Right ventricle myocardium inferior (tissue), 1 donor: ENCODE measurements around the gene CRACDL. TPM values are rescaled to one million over a fixed set of nuclear protein-coding genes. Genes with fewer than 3 reads are reported as not detected.

Experiments
- ATAC-seq: fragments of 200-7000 bp; cut with Tn5 transposase; one replicate; pipeline ENCODE4 v1.9.1; 2020; ENCODE audit warnings: mild to moderate bottlenecking, moderate library complexity
- DNase-seq: peaks from one replicate; pipeline ENCODE4 v3.0.0; 2021; ENCODE audit errors: missing footprints
- intact Hi-C: fragments of 100-400 bp; cut with DNase I; formaldehyde crosslinking; loops from one replicate; pipeline ENCODE4 v1.11.0; 2022
- total RNA-seq: library from RNA; stranded (reverse); fragmentation: NEBNext Ultra II Directional; extraction: Animal tissue kit (Norgen Biotek cat#: 25700); gene quantifications from one replicate; pipeline ENCODE4 v1.2.1, GENCODE V29; 2021
- donor health status: DM: no; HTN: yes; CAD: no; lungs with severe emphysema.

CRACDL gene
- total RNA-seq, 1 donor from 2014 or later = 3.9 TPM

DNA sequence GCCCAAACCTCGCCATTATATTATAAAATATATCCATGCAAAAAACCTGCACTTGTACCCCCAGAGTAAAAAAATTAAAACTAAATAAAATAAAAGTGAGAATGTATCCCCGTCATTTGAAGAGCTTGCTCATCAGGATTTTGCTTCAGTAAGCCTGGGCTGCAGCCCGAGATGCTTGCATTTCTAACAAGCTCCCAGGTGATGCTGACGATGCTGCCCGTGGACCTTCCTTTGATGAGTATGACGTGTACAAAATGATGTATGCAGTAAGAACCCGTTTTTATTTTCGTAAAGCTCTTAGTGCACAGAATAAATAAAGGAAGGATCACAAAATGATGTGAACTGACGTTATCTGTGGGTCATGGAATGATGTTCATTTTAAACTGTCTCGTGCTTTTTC lies 63.5 kb downstream of the CRACDL start:
- intact Hi-C loops = no loop called here
- ATAC-seq = no peak
- no peak for DNase-seq

DNA sequence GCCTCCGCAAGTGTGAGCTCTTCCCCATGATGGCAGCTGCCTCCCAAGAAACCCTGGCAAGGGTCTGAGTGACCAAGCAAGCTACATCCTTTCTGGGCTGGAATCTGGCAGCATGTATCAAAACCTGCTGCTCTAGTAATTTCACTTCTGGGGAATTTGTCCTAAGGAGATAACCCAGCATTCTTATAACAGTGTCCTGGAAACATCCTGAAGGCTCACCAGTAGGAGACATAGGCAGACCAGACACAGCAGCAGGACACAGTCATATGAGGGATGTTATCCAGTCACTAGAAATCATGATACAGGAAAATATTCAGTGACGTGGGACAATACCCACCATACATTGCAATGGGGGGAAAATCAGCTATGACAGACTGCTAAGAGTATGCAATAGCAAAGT lies 64.5 kb downstream of the CRACDL start:
- intact Hi-C loops = no loop called here
- no peak for DNase-seq
- no peak for ATAC-seq

DNA sequence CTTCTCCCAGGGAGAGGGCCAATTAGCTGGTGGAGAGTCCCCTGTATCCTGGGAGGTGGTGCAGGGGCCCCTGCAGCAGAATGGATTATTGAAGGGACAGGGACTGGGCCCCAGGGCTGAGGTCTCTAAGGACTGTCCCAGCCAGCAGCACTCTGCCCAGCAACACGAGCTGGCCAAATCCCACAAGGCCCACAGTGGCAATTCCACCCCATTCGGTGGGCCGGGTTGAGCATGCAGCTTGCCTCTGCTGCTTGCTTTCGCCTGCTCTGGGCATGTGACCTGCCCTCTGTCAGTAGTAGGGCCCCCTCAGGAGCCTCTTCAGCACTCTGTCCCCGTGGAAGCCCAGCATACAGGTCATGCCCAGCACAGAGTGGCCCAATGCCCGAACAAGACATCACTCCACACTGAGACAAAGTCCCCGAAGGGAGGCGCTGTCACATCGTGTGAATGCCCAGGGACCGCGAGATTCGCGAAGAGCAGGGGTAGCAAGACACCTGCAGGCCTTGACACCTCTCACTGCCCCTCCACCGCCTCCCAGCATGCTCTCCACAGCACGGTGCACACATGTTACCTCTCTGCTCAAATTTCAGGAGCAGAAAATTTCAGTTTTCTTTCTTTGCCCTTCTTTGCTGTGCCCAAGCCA lies 65.4 kb downstream of the CRACDL start:
- DNase-seq (no peak), ATAC-seq (no peak)
- intact Hi-C loops = no loop called here

- no peak for DNase-seq
- intact Hi-C loops = no loop called here
- ATAC-seq = peak; percentile 16
Measured at GRCh38 chr2:98869870-98870269, 66.2 kb downstream of the CRACDL start.

DNA sequence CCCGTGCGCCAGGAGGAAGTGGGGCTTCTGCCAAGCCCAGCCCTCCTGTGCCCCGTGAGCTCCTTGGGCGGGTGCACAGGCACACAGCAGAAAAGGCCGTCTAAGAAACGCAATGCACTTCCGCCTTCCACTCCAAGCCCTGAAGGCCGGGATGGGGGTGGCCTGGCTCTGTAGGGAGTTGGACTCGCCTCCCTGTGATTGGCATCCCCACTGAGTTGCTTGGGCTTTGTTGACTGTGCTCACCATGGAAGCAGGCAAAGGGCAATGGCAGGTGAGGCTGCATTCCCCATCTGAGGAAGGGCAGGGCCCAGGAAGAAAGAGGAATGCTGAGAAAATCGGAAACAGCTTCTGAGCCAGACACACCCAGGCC lies 66.8 kb downstream of the CRACDL start:
- ATAC-seq (no peak), DNase-seq (no peak)
- intact Hi-C loops = no loop called here

GRCh38 chr2:98868548-98869271 lies 67.3 kb downstream of the CRACDL start:
- ATAC-seq = no peak
- intact Hi-C loops = no loop called here

DNA sequence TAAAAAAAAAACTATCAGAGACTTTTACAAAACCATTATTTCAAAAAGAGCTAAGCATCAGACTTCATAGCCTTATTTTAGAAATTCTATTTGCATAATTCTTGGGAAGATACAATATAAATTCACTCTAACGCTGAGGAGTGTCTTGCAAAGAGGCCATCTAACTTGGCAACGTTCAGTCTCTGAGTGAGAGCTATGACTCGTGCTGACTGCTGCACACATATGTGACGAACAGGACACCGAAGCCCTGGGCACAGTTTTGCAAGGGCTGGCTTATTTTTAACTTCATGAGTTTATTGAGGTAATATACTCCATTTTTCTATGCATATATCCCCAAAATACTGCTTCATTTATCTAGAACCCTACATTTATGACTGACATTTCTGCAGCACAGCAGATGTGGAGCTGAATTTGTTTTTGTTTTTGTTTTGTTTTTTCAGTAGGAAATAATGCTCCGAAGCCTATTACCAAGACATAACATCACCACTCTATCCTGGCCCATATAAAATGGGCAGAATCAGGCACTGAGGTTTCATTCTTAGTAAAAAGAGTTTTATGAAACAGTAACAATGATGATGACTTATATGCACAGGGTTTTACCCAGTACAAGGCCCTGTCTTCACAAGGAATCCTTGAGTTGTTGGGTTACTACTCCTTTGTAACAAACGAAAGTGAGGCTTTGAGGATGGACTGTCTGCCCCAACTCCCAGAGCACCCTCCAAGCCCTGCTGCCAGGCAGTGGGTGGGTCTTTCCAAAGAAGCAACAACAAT lies 68.3 kb downstream of the CRACDL start:
- intact Hi-C loops = no loop called here
- ATAC-seq = no peak
- no peak for DNase-seq

More at GRCh38 chr2:98868548-98869271, 67.3 kb downstream of the CRACDL start:
- DNase-seq = no peak

GRCh38 chr2:98866033-98866432 lies 70.0 kb downstream of the CRACDL start:
- DNase-seq (no peak), ATAC-seq (no peak)
- intact Hi-C loops = no loop called here

DNA sequence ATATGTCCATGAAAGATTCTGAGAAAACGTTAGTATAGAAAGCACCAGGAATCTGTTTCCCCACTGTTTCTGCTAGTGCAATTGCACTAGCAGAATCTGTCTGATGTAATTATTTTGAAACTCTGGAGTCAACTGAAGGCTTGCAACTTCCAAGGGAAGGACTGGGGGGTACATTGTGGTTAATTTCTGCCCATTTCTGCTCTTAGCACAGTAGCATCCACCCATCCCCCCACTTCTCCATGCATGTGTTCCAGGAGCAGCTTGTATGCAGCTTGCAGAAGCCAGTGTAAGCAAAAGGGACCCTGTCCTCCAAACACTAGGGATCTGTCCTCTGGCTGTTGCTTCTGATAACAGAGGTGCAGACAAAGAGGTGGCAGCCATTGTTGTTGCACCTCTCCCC lies 74.4 kb downstream of the CRACDL start:
- ATAC-seq (no peak), DNase-seq (no peak)
- intact Hi-C loops = no loop called here

- DNase-seq = no peak
- intact Hi-C loops = no loop called here
- ATAC-seq = no peak
Measured at GRCh38 chr2:98859323-98859722, 76.7 kb downstream of the CRACDL start.

GRCh38 chr2:98857001-98857400 lies 79.0 kb downstream of the CRACDL start:
- no peak for ATAC-seq
- no peak for DNase-seq
- intact Hi-C loops = no loop called here

- ATAC-seq (no peak), DNase-seq (no peak)
- intact Hi-C loops = no loop called here
Measured at GRCh38 chr2:98854682-98855081, 81.3 kb downstream of the CRACDL start.

GRCh38 chr2:98852932-98853331 lies 83.1 kb downstream of the CRACDL start:
- DNase-seq = no peak

GRCh38 chr2:98850074-98850473 lies 86.0 kb downstream of the CRACDL start:
- no peak for ATAC-seq

More at GRCh38 chr2:98852932-98853331, 83.1 kb downstream of the CRACDL start:
- no peak for ATAC-seq
- intact Hi-C loops = no loop called here

DNA sequence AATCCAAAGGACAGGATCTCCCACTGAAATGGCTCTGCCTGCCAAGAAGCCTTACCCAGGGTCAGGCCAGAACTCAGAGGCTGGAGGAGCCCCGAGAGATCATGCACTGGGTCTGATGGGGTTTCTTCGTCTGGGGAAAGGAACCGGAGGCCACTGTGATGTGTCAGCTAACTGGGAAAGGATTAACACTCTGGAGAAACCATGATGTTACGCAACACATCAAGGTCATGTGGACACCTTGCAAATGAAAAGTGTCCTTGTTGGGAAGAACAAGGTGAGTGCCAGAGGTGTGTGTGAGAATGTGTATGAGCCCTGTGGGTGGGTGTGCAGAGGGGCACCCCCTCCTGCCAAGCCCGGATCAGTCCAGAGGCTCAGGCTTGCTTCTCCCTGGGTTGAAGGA lies 86.9 kb downstream of the CRACDL start:
- no peak for ATAC-seq
- intact Hi-C loops = no loop called here
- DNase-seq = no peak

More at GRCh38 chr2:98850074-98850473, 86.0 kb downstream of the CRACDL start:
- no peak for DNase-seq
- intact Hi-C loops = no loop called here

GRCh38 chr2:98847853-98848252 lies 88.2 kb downstream of the CRACDL start:
- intact Hi-C loops = no loop called here
- no peak for DNase-seq
- ATAC-seq = no peak

DNA sequence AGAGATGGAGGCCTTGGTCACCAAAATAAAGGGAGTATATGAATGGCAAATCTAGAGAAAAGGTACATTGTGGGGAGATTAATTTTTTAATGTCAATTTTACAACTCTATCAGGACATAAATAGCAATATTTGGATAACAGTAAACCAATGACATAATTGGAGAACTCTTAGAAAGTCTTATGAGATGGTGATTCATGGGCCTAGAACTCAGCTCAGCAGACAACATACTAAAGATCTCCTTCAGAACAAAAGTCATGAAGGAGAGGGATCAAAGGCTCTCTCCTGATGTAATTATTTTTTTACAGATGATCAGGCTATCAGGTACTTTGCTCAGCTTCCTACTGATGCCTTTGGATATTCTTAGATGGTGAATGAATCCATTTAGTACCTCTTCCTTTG lies 90.0 kb downstream of the CRACDL start:
- ATAC-seq (no peak), DNase-seq (no peak)
- intact Hi-C loops = no loop called here

DNA sequence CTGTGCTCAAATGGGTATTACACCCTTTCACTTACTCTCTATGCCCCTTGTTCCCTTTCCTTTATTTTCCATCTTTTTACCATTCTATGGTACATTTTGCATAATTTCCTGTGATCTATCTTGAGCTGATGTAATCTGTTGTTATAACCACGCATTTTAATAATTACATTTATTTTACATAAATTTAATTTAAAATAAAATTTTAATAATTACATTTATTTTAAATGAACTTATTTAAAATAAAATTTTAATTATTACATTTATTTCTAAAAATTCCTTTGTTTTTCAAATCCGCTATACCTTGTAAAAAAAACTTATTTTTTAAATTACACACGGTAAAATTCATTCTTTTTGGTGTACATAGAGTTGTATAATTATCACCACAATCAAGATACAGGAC lies 93.9 kb downstream of the CRACDL start:
- ATAC-seq (no peak), DNase-seq (no peak)
- intact Hi-C loops = no loop called here

GRCh38 chr2:98839292-98839691 lies 96.7 kb downstream of the CRACDL start:
- DNase-seq (no peak), ATAC-seq (no peak)
- intact Hi-C loops = loop anchor here (5.0 kb wide), 1 partner anchor 427 kb away; no protein-coding TSS in a partner anchor
